HCT116 (cell line): ENCODE results near the gene CCDC201. TPM values are rescaled to one million over a fixed set of nuclear protein-coding genes. Genes with fewer than 3 reads are reported as not detected.

Experiments used
- ATAC-seq: fragments of 200-7000 bp; cut with Tn5 transposase; 2 replicates; pipeline ENCODE4 v1.9.1; 2020; ENCODE audit warnings: mild to moderate bottlenecking, moderate library complexity
- BruUV-seq: library from RNA; stranded (reverse); fragments of 400-500 nt; replicated peaks from 2 replicates; lab custom pipeline; 2021; lab: Mats Ljungman, UMichigan
- CTCF ChIA-PET: fragments of 300-600 bp; sonication (Branson Sonifier 250); formaldehyde crosslinking; loops from one replicate; lab custom pipeline; 2021; ENCODE audit warnings: antibody characterized with exemption; lab: Charles Lee
- POLR2A ChIA-PET: fragments of 300-600, 350-600 bp; sonication (Branson Sonifier 250); formaldehyde crosslinking; loops from one replicate; lab custom pipeline; 2021; ENCODE audit warnings: antibody characterized with exemption; lab: Charles Lee
- RAD21 ChIA-PET, 2 experiments: fragments of 300-600 bp; sonication (Branson Sonifier 250); formaldehyde crosslinking; loops; one replicate each; lab custom pipeline; 2023; ENCODE audit warnings: low total read pairs in 2 of 2; ENCODE audit not compliant: uncharacterized antibody in 2 of 2, unreplicated experiment in 2 of 2, low non-redundant PET in 1 of 2; lab: Charles Lee
- DNase-seq: peaks from one replicate; pipeline ENCODE4 v3.0.0-alpha.2; 2010; ENCODE audit warnings: low read depth, low spot score
- H2AFZ ChIP-seq: fragments of 200-600 bp; shearing (Covaris generic), sonication (generic); 2 replicates; pipeline ENCODE4 v1.6.1; 2017; ENCODE audit warnings: low read depth, mixed run types, mixed read lengths, antibody characterized with exemption, low read length; ENCODE audit not compliant: poor library complexity, severe bottlenecking
- H3K27ac ChIP-seq: 2 replicates; pipeline ENCODE4 v1.5.1; 2012; ENCODE audit warnings: low read depth, low read length
- H3K27me3 ChIP-seq: fragments of 200-600 bp; sonication (generic); 2 replicates; pipeline ENCODE4 v1.6.1; 2016; ENCODE audit warnings: mixed run types, low read length, mixed read lengths; ENCODE audit not compliant: insufficient read depth
- H3K36me3 ChIP-seq, 2 experiments: fragments of 200-500 bp in 1 of 2; fragments of 200-600 bp in 1 of 2; sonication (Bioruptor generic) in 1 of 2; sonication (generic) in 1 of 2; 2 replicates each; pipeline versions ENCODE4 v1.5.1 to v1.6.1; 2014 to 2016; ENCODE audit warnings: low read length in 2 of 2, inconsistent platforms in 1 of 2, mixed read lengths in 1 of 2, mixed run types in 1 of 2; ENCODE audit not compliant: insufficient read depth in 2 of 2, control insufficient read depth in 1 of 2
- H3K4me1 ChIP-seq, 2 experiments: fragments of 200-600 bp in 1 of 2; sonication (generic) in 1 of 2; 2 replicates each; pipeline versions ENCODE4 v1.5.1 to v1.6.1; 2012 to 2017; ENCODE audit warnings: low read length in 2 of 2, inconsistent platforms in 1 of 2, mild to moderate bottlenecking in 1 of 2, mixed read lengths in 1 of 2, mixed run types in 1 of 2, moderate library complexity in 1 of 2; ENCODE audit not compliant: insufficient read depth in 2 of 2, control insufficient read depth in 1 of 2
- H3K4me2 ChIP-seq: fragments of 200-600 bp; sonication (generic); 2 replicates; pipeline ENCODE4 v1.6.1; 2017; ENCODE audit warnings: mixed run types, low read length, mixed read lengths
- H3K4me3 ChIP-seq, 2 experiments: fragments of 200-600 bp in 1 of 2; sonication (generic) in 1 of 2; replicated peaks in 1 of 2; 2 replicates each; pipeline ENCODE4 v1.5.1; 2011 to 2016; ENCODE audit warnings: low read length in 2 of 2, control low read depth in 1 of 2, low read depth in 1 of 2, mild to moderate bottlenecking in 1 of 2, mixed read lengths in 1 of 2, mixed run types in 1 of 2
- H3K79me2 ChIP-seq: fragments of 200-600 bp; sonication (generic); 2 replicates; pipeline ENCODE4 v1.6.1; 2017; ENCODE audit warnings: mild to moderate bottlenecking, mixed run types, low read length, moderate library complexity, mixed read lengths; ENCODE audit not compliant: insufficient read depth
- H3K9ac ChIP-seq: fragments of 200-600 bp; sonication (generic); 2 replicates; pipeline ENCODE4 v1.6.1; 2016; ENCODE audit warnings: low read length, mixed read lengths
- H3K9me2 ChIP-seq: fragments of 200-600 bp; sonication (generic), shearing (Covaris generic); 2 replicates; pipeline ENCODE4 v1.6.1; 2017; ENCODE audit warnings: mixed run types, mild to moderate bottlenecking, moderate library complexity; ENCODE audit not compliant: insufficient read depth
- H3K9me3 ChIP-seq, 2 experiments: fragments of 200-500 bp in 1 of 2; fragments of 200-600 bp in 1 of 2; sonication (Bioruptor generic) in 1 of 2; sonication (generic) in 1 of 2; 2 replicates each; pipeline ENCODE4 v1.6.1; 2014 to 2017; ENCODE audit warnings: low read length in 2 of 2, mixed read lengths in 2 of 2, inconsistent platforms in 1 of 2, low read depth in 1 of 2, mild to moderate bottlenecking in 1 of 2, mixed run types in 1 of 2, moderate library complexity in 1 of 2; ENCODE audit not compliant: control insufficient read depth in 1 of 2, insufficient read depth in 1 of 2
- H4K20me1 ChIP-seq: fragments of 200-600 bp; sonication (generic), shearing (Covaris generic); 2 replicates; pipeline ENCODE4 v1.6.1; 2017; ENCODE audit warnings: mixed run types, mild to moderate bottlenecking, moderate library complexity; ENCODE audit not compliant: insufficient read depth
- CEBPB ChIP-seq: IDR thresholded peaks from 2 replicates; pipeline ENCODE4 v1.6.1; 2012; ENCODE audit warnings: low read depth
- ELF1 ChIP-seq: IDR thresholded peaks from 2 replicates; pipeline ENCODE4 v1.6.1; 2012; ENCODE audit warnings: low read depth, borderline replicate concordance
- FOSL1 ChIP-seq: IDR thresholded peaks from 2 replicates; pipeline ENCODE4 v1.6.1; 2012; ENCODE audit warnings: low read depth
- JUND ChIP-seq: IDR thresholded peaks from 2 replicates; pipeline ENCODE4 v1.6.1; 2012
- POLR2A ChIP-seq: IDR thresholded peaks from 2 replicates; pipeline ENCODE4 v1.7.0; 2011; ENCODE audit warnings: borderline replicate concordance; ENCODE audit not compliant: insufficient read depth, insufficient read length; ENCODE audit errors: extremely low read depth
- RAD21 ChIP-seq: IDR thresholded peaks from 2 replicates; pipeline ENCODE4 v1.6.1; 2012; ENCODE audit warnings: low read depth, mild to moderate bottlenecking
- SIN3A ChIP-seq: IDR thresholded peaks from 2 replicates; pipeline ENCODE4 v1.6.1; 2012; ENCODE audit warnings: low read depth
- SP1 ChIP-seq: IDR thresholded peaks from 2 replicates; pipeline ENCODE4 v1.6.1; 2012; ENCODE audit warnings: low read depth
- YY1 ChIP-seq: IDR thresholded peaks from 2 replicates; pipeline ENCODE4 v1.6.1; 2011; ENCODE audit warnings: low read length, low read depth, moderate library complexity, mild to moderate bottlenecking; ENCODE audit not compliant: insufficient replicate concordance; ENCODE audit errors: extremely low read depth
- intact Hi-C: fragments of 100-400 bp; cut with micrococcal nuclease; formaldehyde crosslinking; loops from 2 replicates; pipeline ENCODE4 v1.10.0; 2022
- total RNA-seq: library from RNA; stranded (reverse); gene quantifications from one replicate; pipeline ENCODE4 v1.2.1, GENCODE V29; 2021; ENCODE audit not compliant: unreplicated experiment
- TF ChIP-seq, protein P1 (sequence below): IDR thresholded peaks from 2 replicates; pipeline ENCODE4 v1.6.1; 2012
- TF ChIP-seq, protein P2 (sequence below): IDR thresholded peaks from 2 replicates; pipeline ENCODE4 v1.6.1; 2011; ENCODE audit warnings: mild to moderate bottlenecking, low read length, moderate library complexity; ENCODE audit not compliant: insufficient replicate concordance; ENCODE audit errors: extremely low read depth

Gene CCDC201
- total RNA-seq, 1 experiment from 2014 or later = not detected

DNA sequence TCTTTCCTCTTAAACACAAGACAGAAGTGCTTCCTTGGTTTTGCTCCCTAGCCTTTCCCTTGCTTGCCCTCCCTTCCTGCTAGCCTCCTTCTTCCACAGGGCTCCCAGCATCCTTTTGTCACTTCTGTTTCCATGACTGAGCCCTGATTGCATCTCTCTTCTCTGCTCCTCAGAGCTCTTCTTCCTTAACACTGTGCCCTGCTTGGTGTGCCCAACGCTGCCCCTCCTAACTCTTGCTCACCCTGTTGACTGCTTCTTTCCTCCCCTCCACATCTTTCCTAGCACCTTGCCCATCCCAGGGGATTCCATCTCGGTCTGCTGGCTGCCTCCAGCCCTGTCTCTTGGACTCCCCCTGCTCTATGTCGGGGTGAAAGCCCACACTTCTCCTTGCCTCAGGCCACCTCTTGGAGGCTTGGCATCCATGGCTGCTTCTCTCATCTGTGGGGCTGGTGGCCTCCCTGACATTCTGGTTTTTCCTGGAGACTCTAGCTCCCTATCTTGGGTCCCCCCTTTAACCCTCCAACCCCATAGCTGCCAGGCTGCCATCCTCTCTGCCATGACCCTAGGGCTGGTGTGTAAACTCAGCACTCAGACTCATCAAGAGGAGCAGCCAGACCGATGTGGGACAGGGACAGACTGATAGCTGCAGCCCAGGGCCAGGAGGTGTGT lies 21.2 kb upstream of the CCDC201 start (continued):
- TF ChIP-seq, protein P1, sequence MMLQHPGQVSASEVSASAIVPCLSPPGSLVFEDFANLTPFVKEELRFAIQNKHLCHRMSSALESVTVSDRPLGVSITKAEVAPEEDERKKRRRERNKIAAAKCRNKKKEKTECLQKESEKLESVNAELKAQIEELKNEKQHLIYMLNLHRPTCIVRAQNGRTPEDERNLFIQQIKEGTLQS = no peak
- TF ChIP-seq, protein P2, sequence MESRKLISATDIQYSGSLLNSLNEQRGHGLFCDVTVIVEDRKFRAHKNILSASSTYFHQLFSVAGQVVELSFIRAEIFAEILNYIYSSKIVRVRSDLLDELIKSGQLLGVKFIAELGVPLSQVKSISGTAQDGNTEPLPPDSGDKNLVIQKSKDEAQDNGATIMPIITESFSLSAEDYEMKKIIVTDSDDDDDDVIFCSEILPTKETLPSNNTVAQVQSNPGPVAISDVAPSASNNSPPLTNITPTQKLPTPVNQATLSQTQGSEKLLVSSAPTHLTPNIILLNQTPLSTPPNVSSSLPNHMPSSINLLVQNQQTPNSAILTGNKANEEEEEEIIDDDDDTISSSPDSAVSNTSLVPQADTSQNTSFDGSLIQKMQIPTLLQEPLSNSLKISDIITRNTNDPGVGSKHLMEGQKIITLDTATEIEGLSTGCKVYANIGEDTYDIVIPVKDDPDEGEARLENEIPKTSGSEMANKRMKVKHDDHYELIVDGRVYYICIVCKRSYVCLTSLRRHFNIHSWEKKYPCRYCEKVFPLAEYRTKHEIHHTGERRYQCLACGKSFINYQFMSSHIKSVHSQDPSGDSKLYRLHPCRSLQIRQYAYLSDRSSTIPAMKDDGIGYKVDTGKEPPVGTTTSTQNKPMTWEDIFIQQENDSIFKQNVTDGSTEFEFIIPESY = no peak
- no peak for TF ChIP-seq CEBPB
- no peak for TF ChIP-seq FOSL1
- no peak for TF ChIP-seq POLR2A
- TF ChIP-seq, all 23 proteins: peak for 0

DNA sequence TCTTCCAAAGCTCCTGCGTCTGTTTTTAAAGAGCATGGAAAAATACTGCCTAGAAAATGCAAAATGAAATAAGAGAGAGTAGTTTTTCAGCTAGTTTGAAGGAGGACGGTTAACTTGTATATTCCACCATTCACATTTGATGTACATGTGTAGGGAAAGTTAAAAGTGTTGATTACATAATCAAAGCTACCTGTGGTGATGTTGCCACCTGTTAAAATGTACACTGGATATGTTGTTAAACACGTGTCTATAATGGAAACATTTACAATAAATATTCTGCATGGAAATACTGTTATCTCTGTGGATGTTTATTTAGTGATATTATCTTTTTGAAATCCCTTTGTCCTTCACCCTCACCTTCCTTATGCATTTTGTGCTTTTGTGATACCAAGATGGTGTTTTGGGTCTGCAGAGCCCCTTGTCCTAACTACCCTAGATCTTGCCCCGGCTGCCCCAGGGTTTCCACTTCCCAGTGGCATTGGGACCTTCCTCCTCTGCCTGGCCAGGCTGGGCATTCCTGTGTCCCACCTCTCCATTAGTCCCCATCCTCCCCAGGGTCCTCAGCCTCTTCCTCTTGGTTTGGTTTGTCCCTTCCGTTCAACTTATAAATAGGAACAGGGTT lies 20.6 kb upstream of the CCDC201 start:
- Histone ChIP-seq H3K9me2 (no peaks in the 10 kb centered on the region), H2AFZ (no peak overlapping the region), H3K4me3 (no peak overlapping the region), H3K79me2 (no peaks in the 10 kb centered on the region), H3K9me3 (no peaks in the 10 kb centered on the region), H4K20me1 (no peaks in the 10 kb centered on the region), H3K27ac (no peak overlapping the region), H3K4me1 (no peaks in the 10 kb centered on the region), H3K27me3 (no peaks in the 10 kb centered on the region), H3K36me3 (no peaks in the 10 kb centered on the region), H3K4me2 (no peak overlapping the region), H3K9ac (no peak overlapping the region)
- ChIA-PET POLR2A (no interaction called here), CTCF (interaction anchor here (0.8 to 1.0 kb wide), 3 partner anchors 24 to 29 kb away, joined by 3 read pairs; no protein-coding TSS in a partner anchor), RAD21 (no interaction called here)
- TF ChIP-seq ELF1 = no peak
- TF ChIP-seq YY1 = no peak
- TF ChIP-seq SIN3A = no peak
- TF ChIP-seq JUND = no peak
- no peak for TF ChIP-seq SP1
- TF ChIP-seq RAD21 = no peak
- BruUV-seq = no TSS peak
- intact Hi-C loops = loop anchor here (10.0 kb wide), 1 partner anchor 1281 kb away; no protein-coding TSS in a partner anchor
- ATAC-seq (no peak), DNase-seq (no peak)
